WTC11 (cell line): ENCODE measurements around the gene VAC14. TPM values are rescaled to one million over a fixed set of nuclear protein-coding genes. Genes with fewer than 3 reads are reported as not detected.

ENCODE experiments used
- ATAC-seq: fragments of 200-7000 bp; cut with Tn5 transposase; 2 replicates; pipeline ENCODE4 v1.10.0; 2021; ENCODE audit warnings: mild to moderate bottlenecking, moderate library complexity
- CTCF ChIA-PET: fragments of 300-600 bp; sonication (Branson Sonifier 250); formaldehyde crosslinking; loops from one replicate; lab custom pipeline; 2021; ENCODE audit warnings: antibody characterized with exemption; lab: Charles Lee
- POLR2A ChIA-PET: fragments of 350-600 bp; sonication (Branson Sonifier 250); formaldehyde crosslinking; loops from one replicate; lab custom pipeline; 2021; ENCODE audit warnings: antibody characterized with exemption; lab: Charles Lee
- DNase-seq: peaks from one replicate; pipeline ENCODE4 v3.0.0; 2021; ENCODE audit warnings: low spot score
- H3K27ac Mint-ChIP-seq: 2 replicates; pipeline ENCODE4 v1.8.0; 2021; ENCODE audit warnings: mixed read lengths
- H3K27me3 Mint-ChIP-seq: 2 replicates; pipeline ENCODE4 v1.8.0; 2021; ENCODE audit warnings: low read depth, mild to moderate bottlenecking, moderate library complexity, mixed read lengths
- H3K36me3 Mint-ChIP-seq: 2 replicates; pipeline ENCODE4 v1.8.0; 2021; ENCODE audit warnings: mixed read lengths
- H3K4me1 Mint-ChIP-seq: 2 replicates; pipeline ENCODE4 v1.8.0; 2022; ENCODE audit warnings: mixed read lengths
- H3K4me3 Mint-ChIP-seq: 2 replicates; pipeline ENCODE4 v1.8.0; 2021; ENCODE audit warnings: mild to moderate bottlenecking, moderate library complexity, mixed read lengths
- H3K9me3 Mint-ChIP-seq: 2 replicates; pipeline ENCODE4 v1.8.0; 2021; ENCODE audit warnings: mixed read lengths
- ATF2 ChIP-seq: sonication (generic); formaldehyde crosslinking; IDR thresholded peaks from 2 replicates; pipeline ENCODE4 v1.8.1; 2022; ENCODE audit warnings: low read depth, missing genetic modification reagents, borderline replicate concordance
- ATF3 ChIP-seq: sonication (generic); formaldehyde crosslinking; conservative IDR thresholded peaks from 2 replicates; pipeline ENCODE4 v1.8.1; 2022; ENCODE audit warnings: mild to moderate bottlenecking, missing genetic modification reagents
- CREB1 ChIP-seq: sonication (generic); formaldehyde crosslinking; IDR thresholded peaks from 2 replicates; pipeline ENCODE4 v1.8.0; 2023; ENCODE audit warnings: mild to moderate bottlenecking, missing genetic modification reagents
- CTCF ChIP-seq: fragments of 200-600 bp; IDR thresholded peaks from 2 replicates; pipeline ENCODE4 v1.8.0; 2022; ENCODE audit warnings: antibody characterized with exemption
- E2F5 ChIP-seq: sonication (generic); formaldehyde crosslinking; IDR thresholded peaks from 2 replicates; pipeline ENCODE4 v1.8.1; 2022; ENCODE audit warnings: mild to moderate bottlenecking, moderate library complexity, missing genetic modification reagents
- EMX1 ChIP-seq: fragments of 250-450 bp; sonication (Bioruptor Pico); IDR thresholded peaks from 2 replicates; pipeline ENCODE4 v1.8.0; 2021; ENCODE audit warnings: mild to moderate bottlenecking
- ESRRA ChIP-seq: sonication (generic); formaldehyde crosslinking; IDR thresholded peaks from 2 replicates; pipeline ENCODE4 v1.8.1; 2022; ENCODE audit warnings: mild to moderate bottlenecking, missing genetic modification reagents, borderline replicate concordance
- HMGA2 ChIP-seq: fragments of 250-450 bp; sonication (Bioruptor Pico); IDR thresholded peaks from 2 replicates; pipeline ENCODE4 v1.4.0; 2021; ENCODE audit warnings: mild to moderate bottlenecking, moderate library complexity
- HMGXB4 ChIP-seq: sonication (generic); formaldehyde crosslinking; IDR thresholded peaks from 2 replicates; pipeline ENCODE4 v1.8.1; 2023; ENCODE audit warnings: mild to moderate bottlenecking, moderate library complexity, missing genetic modification reagents
- JUN ChIP-seq: sonication (generic); formaldehyde crosslinking; IDR thresholded peaks from 2 replicates; pipeline ENCODE4 v1.8.0; 2023; ENCODE audit warnings: mild to moderate bottlenecking, missing genetic modification reagents
- NFATC4 ChIP-seq: fragments of 250-450 bp; sonication (Bioruptor Pico); IDR thresholded peaks from 2 replicates; pipeline ENCODE4 v1.9.0; 2021; ENCODE audit warnings: mild to moderate bottlenecking
- TEAD1 ChIP-seq: sonication (generic); formaldehyde crosslinking; IDR thresholded peaks from 2 replicates; pipeline ENCODE4 v1.8.0; 2022; ENCODE audit warnings: mild to moderate bottlenecking, missing genetic modification reagents
- ZBTB21 ChIP-seq: sonication (generic); formaldehyde crosslinking; IDR thresholded peaks from 2 replicates; pipeline ENCODE4 v1.8.1; 2023; ENCODE audit warnings: mild to moderate bottlenecking, missing genetic modification reagents, borderline replicate concordance
- ZBTB43 ChIP-seq: sonication (generic); formaldehyde crosslinking; IDR thresholded peaks from 2 replicates; pipeline ENCODE4 v1.8.1; 2023; ENCODE audit warnings: mild to moderate bottlenecking, missing genetic modification reagents
- ZNF121 ChIP-seq: sonication (generic); formaldehyde crosslinking; IDR thresholded peaks from 2 replicates; pipeline ENCODE4 v1.8.0; 2023; ENCODE audit warnings: missing genetic modification reagents
- ZNF138 ChIP-seq: sonication (generic); formaldehyde crosslinking; conservative IDR thresholded peaks from 2 replicates; pipeline ENCODE4 v1.8.1; 2022; ENCODE audit warnings: mild to moderate bottlenecking, moderate library complexity, missing genetic modification reagents
- ZNF219 ChIP-seq: sonication (generic); formaldehyde crosslinking; IDR thresholded peaks from 2 replicates; pipeline ENCODE4 v1.8.0; 2023; ENCODE audit warnings: missing genetic modification reagents, mild to moderate bottlenecking, borderline replicate concordance
- ZNF232 ChIP-seq: sonication (generic); formaldehyde crosslinking; IDR thresholded peaks from 2 replicates; pipeline ENCODE4 v1.8.0; 2022; ENCODE audit warnings: mild to moderate bottlenecking, missing genetic modification reagents
- ZNF317 ChIP-seq: sonication (generic); formaldehyde crosslinking; IDR thresholded peaks from 2 replicates; pipeline ENCODE4 v1.8.1; 2023; ENCODE audit warnings: low read depth, mild to moderate bottlenecking, moderate library complexity, missing genetic modification reagents, borderline replicate concordance
- ZSCAN18 ChIP-seq: fragments of 250-450 bp; sonication (Bioruptor Pico); IDR thresholded peaks from 2 replicates; pipeline ENCODE4 v2.1.2; 2022; ENCODE audit warnings: mild to moderate bottlenecking, moderate library complexity
- total RNA-seq: library from RNA; stranded (reverse); gene quantifications from 3 replicates; pipeline ENCODE4 v1.2.3, GENCODE V29; 2021

The VAC14 gene
- total RNA-seq, 1 experiment from 2014 or later: 60.1 TPM

- POLR2A ChIA-PET: no interaction called here
- DNase-seq: no peak
- H3K27ac Mint-ChIP-seq: no peak overlapping the region
- TF ChIP-seq ZBTB43 (CRISPR knock-in tag) (no peak), ATF3 (CRISPR knock-in tag) (no peak), CTCF (no peak), ZBTB21 (CRISPR knock-in tag) (no peak), ZNF138 (no peak), ZNF219 (no peak), ZNF121 (CRISPR knock-in tag) (no peak), EMX1 (CRISPR knock-in tag) (no peak), HMGXB4 (no peak)
- TF ChIP-seq, all 79 proteins: peak for 0
- no peaks in the 10 kb centered on the region for H3K27me3 Mint-ChIP-seq
- no peak for ATAC-seq
- CTCF ChIA-PET: interaction anchor here (1.3 to 4.9 kb wide), 5 partner anchors 10 to 66 kb away, joined by 4 to 32 read pairs (median 5); no protein-coding TSS in a partner anchor
- H3K4me3 Mint-ChIP-seq: no peak overlapping the region
- no peaks in the 10 kb centered on the region for H3K9me3 Mint-ChIP-seq
- peaks cover 13% of the 10 kb centered on the region for H3K4me1 Mint-ChIP-seq
- peaks cover 2% of the 10 kb centered on the region; the same call in 1 of the 2 replicates for H3K36me3 Mint-ChIP-seq
Measured at GRCh38 chr16:70749006-70749678, 51.8 kb downstream of the VAC14 start.

GRCh38 chr16:70747703-70748631 lies 53.0 kb downstream of the VAC14 start:
- H3K9me3 Mint-ChIP-seq: peaks cover 7% of the 10 kb centered on the region
- H3K4me1 Mint-ChIP-seq: peaks cover 13% of the 10 kb centered on the region
- H3K36me3 Mint-ChIP-seq: peaks cover 14% of the 10 kb centered on the region
- no peaks in the 10 kb centered on the region for H3K27me3 Mint-ChIP-seq
- ChIA-PET POLR2A (no interaction called here), CTCF (interaction anchor here (1.3 to 4.9 kb wide), 3 partner anchors 10 to 65 kb away, joined by 4 to 32 read pairs (median 4); no protein-coding TSS in a partner anchor)
- no peak overlapping the region for H3K27ac Mint-ChIP-seq
- H3K4me3 Mint-ChIP-seq: no peak overlapping the region
- DNase-seq: no peak
- TF ChIP-seq ESRRA (CRISPR knock-in tag) (no peak), ZNF232 (CRISPR knock-in tag) (no peak), ATF2 (CRISPR knock-in tag) (no peak), HMGA2 (no peak), TEAD1 (no peak), CREB1 (CRISPR knock-in tag) (no peak), ZSCAN18 (CRISPR knock-in tag) (no peak), NFATC4 (CRISPR knock-in tag) (no peak), JUN (CRISPR knock-in tag) (no peak), E2F5 (CRISPR knock-in tag) (no peak), ZNF317 (CRISPR knock-in tag) (no peak)
- no peak for ATAC-seq
